HG03103 (cell line): ENCODE measurements around the gene FLNB.

Experiments
- ATAC-seq: cut with Tn5 transposase; IDR thresholded peaks from one replicate; pipeline ENCODE4 v1.9.1; 2021; ENCODE audit warnings: low read depth; ENCODE audit not compliant: unreplicated experiment

FLNB gene

GRCh38 chr3:58101499-58102389 is 93.5 kb downstream of the FLNB start:
- ATAC-seq, result no peak

- no peak for ATAC-seq
These were observed 94.1 kb downstream of the FLNB start for GRCh38 chr3:58102390-58102750.

- ATAC-seq, result no peak
These were observed 94.8 kb downstream of the FLNB start for GRCh38 chr3:58102976-58103451.

- no peak for ATAC-seq
These were observed 95.9 kb downstream of the FLNB start for GRCh38 chr3:58104151-58104550.

- no peak for ATAC-seq
These were observed 96.5 kb downstream of the FLNB start for GRCh38 chr3:58104712-58105111.

GRCh38 chr3:58105196-58105595 is 97.0 kb downstream of the FLNB start:
- no peak for ATAC-seq

- ATAC-seq, result no peak
These were observed 97.8 kb downstream of the FLNB start for GRCh38 chr3:58106061-58106460.

- ATAC-seq, result no peak
These were observed 98.4 kb downstream of the FLNB start for GRCh38 chr3:58106640-58107039.

- no peak for ATAC-seq
These were observed 99.4 kb downstream of the FLNB start for GRCh38 chr3:58107597-58107996.

GRCh38 chr3:58109752-58110151 is 101.5 kb downstream of the FLNB start:
- ATAC-seq, result no peak

- no peak for ATAC-seq
These were observed 103.4 kb downstream of the FLNB start for GRCh38 chr3:58111513-58112184.

- no peak for ATAC-seq
These were observed 103.9 kb downstream of the FLNB start for GRCh38 chr3:58112185-58112535.

- no peak for ATAC-seq
These were observed 107.0 kb downstream of the FLNB start for GRCh38 chr3:58115175-58115574.

- peak; percentile 70 for ATAC-seq
These were observed 108.1 kb downstream of the FLNB start for GRCh38 chr3:58116161-58116955.

- no peak for ATAC-seq
These were observed 108.8 kb downstream of the FLNB start for GRCh38 chr3:58116985-58117384.

- no peak for ATAC-seq
These were observed 109.4 kb downstream of the FLNB start for GRCh38 chr3:58117561-58118181.

GRCh38 chr3:58119186-58119585 is 111.0 kb downstream of the FLNB start:
- no peak for ATAC-seq

GRCh38 chr3:58120075-58120812 is 112.0 kb downstream of the FLNB start:
- no peak for ATAC-seq

GRCh38 chr3:58121183-58121582 is 113.0 kb downstream of the FLNB start:
- no peak for ATAC-seq
